ENCODE measurements around the gene DNAAF9.

The DNAAF9 gene

DNA sequence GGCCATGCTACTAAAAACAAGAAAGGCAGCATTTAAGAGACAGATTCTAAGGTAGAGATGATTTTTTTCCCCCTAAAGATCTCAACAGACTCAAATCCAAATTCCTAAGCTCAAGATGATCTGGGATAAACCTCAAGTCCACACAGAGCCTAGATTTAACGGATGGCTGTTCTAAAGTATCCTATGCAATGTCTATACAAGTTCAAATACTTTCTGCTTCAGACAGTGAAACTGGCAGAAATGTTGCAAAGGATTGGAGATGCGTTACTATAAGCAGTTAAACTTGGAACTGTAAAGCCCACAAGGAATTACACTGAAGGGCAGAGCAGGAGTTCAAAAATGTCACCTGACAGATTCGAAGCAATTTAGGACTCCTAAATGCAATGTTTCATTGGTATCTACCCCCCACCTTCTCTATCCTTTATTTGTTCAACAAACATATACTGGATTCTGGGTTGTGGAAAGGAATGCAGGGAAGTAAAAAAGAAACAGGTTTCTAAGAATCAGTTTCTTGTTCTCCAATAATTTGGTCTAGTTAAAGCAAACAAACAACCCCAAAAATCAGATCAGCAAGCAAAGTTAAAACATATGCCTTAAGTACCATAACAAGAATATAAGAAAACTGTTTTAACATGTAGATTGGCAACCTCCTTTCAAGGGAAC, 1.6 kb downstream of the DNAAF9 start:
- TF ChIP-seq, protein P1, sequence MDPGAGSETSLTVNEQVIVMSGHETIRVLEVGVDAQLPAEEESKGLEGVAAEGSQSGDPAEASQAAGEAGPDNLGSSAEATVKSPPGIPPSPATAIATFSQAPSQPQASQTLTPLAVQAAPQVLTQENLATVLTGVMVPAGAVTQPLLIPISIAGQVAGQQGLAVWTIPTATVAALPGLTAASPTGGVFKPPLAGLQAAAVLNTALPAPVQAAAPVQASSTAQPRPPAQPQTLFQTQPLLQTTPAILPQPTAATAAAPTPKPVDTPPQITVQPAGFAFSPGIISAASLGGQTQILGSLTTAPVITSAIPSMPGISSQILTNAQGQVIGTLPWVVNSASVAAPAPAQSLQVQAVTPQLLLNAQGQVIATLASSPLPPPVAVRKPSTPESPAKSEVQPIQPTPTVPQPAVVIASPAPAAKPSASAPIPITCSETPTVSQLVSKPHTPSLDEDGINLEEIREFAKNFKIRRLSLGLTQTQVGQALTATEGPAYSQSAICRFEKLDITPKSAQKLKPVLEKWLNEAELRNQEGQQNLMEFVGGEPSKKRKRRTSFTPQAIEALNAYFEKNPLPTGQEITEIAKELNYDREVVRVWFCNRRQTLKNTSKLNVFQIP (CRISPR knock-in tag; IDR thresholded peaks at IDR 0.05; ENCODE audit: borderline replicate concordance, low read depth) = no peak
- TF ChIP-seq ESRRG (CRISPR knock-in tag; IDR thresholded peaks at IDR 0.05) = no peak
- TF ChIP-seq, protein P2, sequence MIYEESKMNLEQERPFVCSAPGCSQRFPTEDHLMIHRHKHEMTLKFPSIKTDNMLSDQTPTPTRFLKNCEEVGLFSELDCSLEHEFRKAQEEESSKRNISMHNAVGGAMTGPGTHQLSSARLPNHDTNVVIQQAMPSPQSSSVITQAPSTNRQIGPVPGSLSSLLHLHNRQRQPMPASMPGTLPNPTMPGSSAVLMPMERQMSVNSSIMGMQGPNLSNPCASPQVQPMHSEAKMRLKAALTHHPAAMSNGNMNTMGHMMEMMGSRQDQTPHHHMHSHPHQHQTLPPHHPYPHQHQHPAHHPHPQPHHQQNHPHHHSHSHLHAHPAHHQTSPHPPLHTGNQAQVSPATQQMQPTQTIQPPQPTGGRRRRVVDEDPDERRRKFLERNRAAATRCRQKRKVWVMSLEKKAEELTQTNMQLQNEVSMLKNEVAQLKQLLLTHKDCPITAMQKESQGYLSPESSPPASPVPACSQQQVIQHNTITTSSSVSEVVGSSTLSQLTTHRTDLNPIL (CRISPR knock-in tag; IDR thresholded peaks at IDR 0.05; ENCODE audit: low read depth) = no peak
- no peak for TF ChIP-seq ZFP3 (CRISPR knock-in tag; IDR thresholded peaks at IDR 0.05)
- no peak for TF ChIP-seq CSDC2 (CRISPR knock-in tag; IDR thresholded peaks at IDR 0.05)
- no peak for TF ChIP-seq ZNF8 (CRISPR knock-in tag; IDR thresholded peaks at IDR 0.05)
- no peak for TF ChIP-seq TCF4 (CRISPR knock-in tag; IDR thresholded peaks at IDR 0.05; ENCODE audit: borderline replicate concordance)
- TF ChIP-seq ISL1 (CRISPR knock-in tag; IDR thresholded peaks at IDR 0.05) = no peak
- no peak for TF ChIP-seq SNAI2 (CRISPR knock-in tag; IDR thresholded peaks at IDR 0.05)
- no peak for TF ChIP-seq RARB (CRISPR knock-in tag; IDR thresholded peaks at IDR 0.05)
- no peak for TF ChIP-seq ZFP30 (CRISPR knock-in tag; IDR thresholded peaks at IDR 0.05)
- no peak for TF ChIP-seq OSR1 (CRISPR knock-in tag; IDR thresholded peaks at IDR 0.05)
- TF ChIP-seq ZNF70 (CRISPR knock-in tag; IDR thresholded peaks at IDR 0.05) = no peak
- TF ChIP-seq ZNF565 (CRISPR knock-in tag; conservative IDR thresholded peaks at IDR 0.05; ENCODE audit: low read depth) = no peak
- no peak for TF ChIP-seq TOX (CRISPR knock-in tag; IDR thresholded peaks at IDR 0.05; ENCODE audit: borderline replicate concordance)
- TF ChIP-seq, protein P3, sequence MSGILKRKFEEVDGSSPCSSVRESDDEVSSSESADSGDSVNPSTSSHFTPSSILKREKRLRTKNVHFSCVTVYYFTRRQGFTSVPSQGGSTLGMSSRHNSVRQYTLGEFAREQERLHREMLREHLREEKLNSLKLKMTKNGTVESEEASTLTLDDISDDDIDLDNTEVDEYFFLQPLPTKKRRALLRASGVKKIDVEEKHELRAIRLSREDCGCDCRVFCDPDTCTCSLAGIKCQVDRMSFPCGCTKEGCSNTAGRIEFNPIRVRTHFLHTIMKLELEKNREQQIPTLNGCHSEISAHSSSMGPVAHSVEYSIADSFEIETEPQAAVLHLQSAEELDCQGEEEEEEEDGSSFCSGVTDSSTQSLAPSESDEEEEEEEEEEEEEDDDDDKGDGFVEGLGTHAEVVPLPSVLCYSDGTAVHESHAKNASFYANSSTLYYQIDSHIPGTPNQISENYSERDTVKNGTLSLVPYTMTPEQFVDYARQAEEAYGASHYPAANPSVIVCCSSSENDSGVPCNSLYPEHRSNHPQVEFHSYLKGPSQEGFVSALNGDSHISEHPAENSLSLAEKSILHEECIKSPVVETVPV (CRISPR knock-in tag; IDR thresholded peaks at IDR 0.05) = no peak
- TF ChIP-seq, protein P4, sequence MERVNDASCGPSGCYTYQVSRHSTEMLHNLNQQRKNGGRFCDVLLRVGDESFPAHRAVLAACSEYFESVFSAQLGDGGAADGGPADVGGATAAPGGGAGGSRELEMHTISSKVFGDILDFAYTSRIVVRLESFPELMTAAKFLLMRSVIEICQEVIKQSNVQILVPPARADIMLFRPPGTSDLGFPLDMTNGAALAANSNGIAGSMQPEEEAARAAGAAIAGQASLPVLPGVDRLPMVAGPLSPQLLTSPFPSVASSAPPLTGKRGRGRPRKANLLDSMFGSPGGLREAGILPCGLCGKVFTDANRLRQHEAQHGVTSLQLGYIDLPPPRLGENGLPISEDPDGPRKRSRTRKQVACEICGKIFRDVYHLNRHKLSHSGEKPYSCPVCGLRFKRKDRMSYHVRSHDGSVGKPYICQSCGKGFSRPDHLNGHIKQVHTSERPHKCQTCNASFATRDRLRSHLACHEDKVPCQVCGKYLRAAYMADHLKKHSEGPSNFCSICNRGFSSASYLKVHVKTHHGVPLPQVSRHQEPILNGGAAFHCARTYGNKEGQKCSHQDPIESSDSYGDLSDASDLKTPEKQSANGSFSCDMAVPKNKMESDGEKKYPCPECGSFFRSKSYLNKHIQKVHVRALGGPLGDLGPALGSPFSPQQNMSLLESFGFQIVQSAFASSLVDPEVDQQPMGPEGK (CRISPR knock-in tag; IDR thresholded peaks at IDR 0.05; ENCODE audit: borderline replicate concordance) = no peak
- TF ChIP-seq PPARA (CRISPR knock-in tag; IDR thresholded peaks at IDR 0.05; ENCODE audit: borderline replicate concordance) = no peak
- ATAC-seq = no peak

DNA sequence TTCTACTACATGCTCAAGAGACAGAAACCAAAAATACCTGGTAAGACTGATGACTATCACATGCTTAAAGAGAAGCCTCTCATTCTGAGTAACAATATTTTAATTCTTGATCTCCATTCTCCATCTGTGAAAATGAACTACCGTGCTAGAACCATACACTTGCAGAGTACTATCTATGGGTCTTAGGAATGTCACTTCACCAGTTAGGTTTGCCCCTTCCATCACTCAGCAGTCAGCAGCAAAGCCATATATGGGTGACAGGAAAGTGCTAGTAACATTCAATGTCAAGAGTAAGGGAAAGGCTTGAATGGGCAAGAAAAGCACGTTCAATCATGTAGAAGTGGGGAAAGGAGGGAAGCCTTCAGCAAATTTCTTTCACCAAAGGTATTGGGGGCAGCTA, 2.3 kb downstream of the DNAAF9 start:
- no peak for ATAC-seq
- TF ChIP-seq PPARA (CRISPR knock-in tag; IDR thresholded peaks at IDR 0.05; ENCODE audit: borderline replicate concordance) (no peak), RARB (CRISPR knock-in tag; IDR thresholded peaks at IDR 0.05) (no peak), GLIS3 (CRISPR knock-in tag; IDR thresholded peaks at IDR 0.05) (no peak), ZFP3 (CRISPR knock-in tag; IDR thresholded peaks at IDR 0.05) (no peak)
- TF ChIP-seq, protein P2 (CRISPR knock-in tag; IDR thresholded peaks at IDR 0.05; ENCODE audit: low read depth) = no peak

DNA sequence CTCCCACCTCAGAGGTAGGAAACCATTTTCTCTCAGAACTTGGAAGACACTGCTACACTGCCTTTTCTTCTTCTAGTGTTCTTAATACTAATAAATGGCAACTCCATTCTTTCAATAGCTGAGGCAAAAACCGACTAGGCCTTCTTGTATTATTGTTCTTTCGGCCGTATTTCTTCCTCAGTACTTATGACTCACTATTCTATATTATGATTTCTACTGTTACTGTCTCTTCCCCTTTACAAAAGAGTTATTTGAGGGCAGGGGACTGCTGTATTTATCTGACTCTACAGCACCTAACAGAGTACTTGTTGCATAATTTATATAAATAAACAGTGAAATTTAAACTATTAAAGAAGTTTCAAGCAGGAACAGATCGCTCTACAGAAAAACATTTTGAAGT, 3.1 kb downstream of the DNAAF9 start:
- no peak for ATAC-seq

More for the DNA sequence above, 3.1 kb downstream of the DNAAF9 start:
- no peak for TF ChIP-seq RARB (CRISPR knock-in tag; IDR thresholded peaks at IDR 0.05)
- TF ChIP-seq ZNF565 (CRISPR knock-in tag; conservative IDR thresholded peaks at IDR 0.05; ENCODE audit: low read depth) = no peak
- no peak for TF ChIP-seq PPARA (CRISPR knock-in tag; IDR thresholded peaks at IDR 0.05; ENCODE audit: borderline replicate concordance)
- TF ChIP-seq, protein P4 (CRISPR knock-in tag; IDR thresholded peaks at IDR 0.05; ENCODE audit: borderline replicate concordance) = no peak
- TF ChIP-seq, protein P1 (CRISPR knock-in tag; IDR thresholded peaks at IDR 0.05; ENCODE audit: borderline replicate concordance, low read depth) = no peak
- TF ChIP-seq TOX (CRISPR knock-in tag; IDR thresholded peaks at IDR 0.05; ENCODE audit: borderline replicate concordance) = no peak
